Memory B cell (primary cell): ENCODE results near the gene PANK2.

ENCODE experiments used
- ATAC-seq: fragments of 150-1000 bp; cut with Tn5 transposase; 2 replicates; pipeline ENCODE4 v1.10.0; 2021; ENCODE audit warnings: low read depth, mild to moderate bottlenecking, moderate library complexity
- DNase-seq, 2 donors: peaks; one replicate each; pipeline ENCODE4 v3.0.0; 2022; ENCODE audit warnings: low spot score in 2 of 2
- H3K27ac Mint-ChIP-seq: one replicate; pipeline ENCODE4 v1.8.0; 2022; ENCODE audit warnings: mild to moderate bottlenecking, moderate library complexity, mixed read lengths
- H3K27me3 Mint-ChIP-seq: one replicate; pipeline ENCODE4 v1.8.0; 2022; ENCODE audit warnings: mixed read lengths
- H3K36me3 Mint-ChIP-seq: one replicate; pipeline ENCODE4 v1.8.0; 2022; ENCODE audit warnings: mild to moderate bottlenecking, mixed read lengths
- H3K4me1 Mint-ChIP-seq: one replicate; pipeline ENCODE4 v1.8.0; 2022; ENCODE audit warnings: mixed read lengths
- H3K4me3 Mint-ChIP-seq: one replicate; pipeline ENCODE4 v1.8.0; 2022; ENCODE audit warnings: mild to moderate bottlenecking, moderate library complexity, mixed read lengths
- H3K9me3 Mint-ChIP-seq: one replicate; pipeline ENCODE4 v1.8.0; 2022; ENCODE audit warnings: mixed read lengths

The PANK2 gene

GRCh38 chr20:3863317-3863716, 25.9 kb upstream of the PANK2 start:
- Mint-ChIP-seq H3K27ac (no peak overlapping the region), H3K27me3 (no peaks in the 10 kb centered on the region), H3K9me3 (no peaks in the 10 kb centered on the region), H3K36me3 (peaks cover 28% of the 10 kb centered on the region), H3K4me1 (peaks cover 9% of the 10 kb centered on the region), H3K4me3 (no peak overlapping the region)
- ATAC-seq (peak; percentile 31), DNase-seq (no peak)

GRCh38 chr20:3864518-3864917, 24.7 kb upstream of the PANK2 start:
- peaks cover 24% of the 10 kb centered on the region for H3K36me3 Mint-ChIP-seq
- no peak for ATAC-seq
- H3K9me3 Mint-ChIP-seq, result no peaks in the 10 kb centered on the region
- no peak overlapping the region for H3K27ac Mint-ChIP-seq
- H3K4me3 Mint-ChIP-seq, result no peak overlapping the region
- no peak for DNase-seq
- no peaks in the 10 kb centered on the region for H3K27me3 Mint-ChIP-seq
- peaks cover 9% of the 10 kb centered on the region for H3K4me1 Mint-ChIP-seq

- H3K4me3 Mint-ChIP-seq, result no peak overlapping the region
Observed at GRCh38 chr20:3865152-3865886, 23.9 kb upstream of the PANK2 start.

GRCh38 chr20:3865887-3866407, 23.2 kb upstream of the PANK2 start:
- H3K4me1 Mint-ChIP-seq, result peaks cover 9% of the 10 kb centered on the region
- no peaks in the 10 kb centered on the region for H3K9me3 Mint-ChIP-seq
- H3K4me3 Mint-ChIP-seq, result no peak overlapping the region
- no peak for ATAC-seq
- no peak overlapping the region for H3K27ac Mint-ChIP-seq
- DNase-seq, result no peak
- H3K27me3 Mint-ChIP-seq, result no peaks in the 10 kb centered on the region
- H3K36me3 Mint-ChIP-seq, result peaks cover 26% of the 10 kb centered on the region

More at GRCh38 chr20:3865152-3865886, 23.9 kb upstream of the PANK2 start:
- H3K9me3 Mint-ChIP-seq, result no peaks in the 10 kb centered on the region
- H3K27ac Mint-ChIP-seq, result no peak overlapping the region
- DNase-seq (no peak), ATAC-seq (no peak)
- H3K27me3 Mint-ChIP-seq, result no peaks in the 10 kb centered on the region
- H3K4me1 Mint-ChIP-seq, result peaks cover 9% of the 10 kb centered on the region
- peaks cover 24% of the 10 kb centered on the region for H3K36me3 Mint-ChIP-seq

- Mint-ChIP-seq H3K4me1 (peaks cover 8% of the 10 kb centered on the region), H3K9me3 (no peaks in the 10 kb centered on the region), H3K4me3 (no peak overlapping the region), H3K27ac (no peak overlapping the region), H3K27me3 (no peaks in the 10 kb centered on the region), H3K36me3 (peaks cover 25% of the 10 kb centered on the region)
- DNase-seq (no peak), ATAC-seq (no peak)
Observed at GRCh38 chr20:3866464-3866863, 22.7 kb upstream of the PANK2 start.

GRCh38 chr20:3867802-3868201, 21.4 kb upstream of the PANK2 start:
- ATAC-seq (no peak), DNase-seq (no peak)
- H3K4me1 Mint-ChIP-seq, result peaks cover 7% of the 10 kb centered on the region
- no peak overlapping the region for H3K4me3 Mint-ChIP-seq
- H3K9me3 Mint-ChIP-seq, result no peaks in the 10 kb centered on the region
- H3K27me3 Mint-ChIP-seq, result no peaks in the 10 kb centered on the region
- peaks cover 16% of the 10 kb centered on the region for H3K36me3 Mint-ChIP-seq
- H3K27ac Mint-ChIP-seq, result peak overlapping the region; percentile 17

- ATAC-seq, result no peak
- Mint-ChIP-seq H3K9me3 (no peaks in the 10 kb centered on the region), H3K27me3 (no peaks in the 10 kb centered on the region), H3K4me3 (no peak overlapping the region), H3K4me1 (peaks cover 10% of the 10 kb centered on the region), H3K36me3 (peaks cover 14% of the 10 kb centered on the region), H3K27ac (no peak overlapping the region)
- no peak for DNase-seq
Observed at GRCh38 chr20:3869839-3870634, 19.1 kb upstream of the PANK2 start.

- H3K4me1 Mint-ChIP-seq, result peaks cover 12% of the 10 kb centered on the region
- H3K36me3 Mint-ChIP-seq, result peaks cover 14% of the 10 kb centered on the region
- no peak overlapping the region for H3K4me3 Mint-ChIP-seq
- DNase-seq, result no peak
- ATAC-seq, result no peak
- no peaks in the 10 kb centered on the region for H3K9me3 Mint-ChIP-seq
- no peaks in the 10 kb centered on the region for H3K27me3 Mint-ChIP-seq
- no peak overlapping the region for H3K27ac Mint-ChIP-seq
Observed at GRCh38 chr20:3871550-3872265, 17.5 kb upstream of the PANK2 start.

GRCh38 chr20:3873507-3873906, 15.7 kb upstream of the PANK2 start:
- Mint-ChIP-seq H3K27me3 (no peaks in the 10 kb centered on the region), H3K9me3 (no peaks in the 10 kb centered on the region), H3K27ac (no peak overlapping the region), H3K4me1 (peaks cover 12% of the 10 kb centered on the region), H3K4me3 (no peak overlapping the region), H3K36me3 (peaks cover 16% of the 10 kb centered on the region)
- no peak for DNase-seq
- ATAC-seq, result no peak

GRCh38 chr20:3874194-3874844, 14.9 kb upstream of the PANK2 start:
- no peaks in the 10 kb centered on the region for H3K27me3 Mint-ChIP-seq
- H3K27ac Mint-ChIP-seq, result no peak overlapping the region
- H3K36me3 Mint-ChIP-seq, result peaks cover 16% of the 10 kb centered on the region
- no peak for ATAC-seq
- H3K4me1 Mint-ChIP-seq, result peaks cover 12% of the 10 kb centered on the region
- no peak overlapping the region for H3K4me3 Mint-ChIP-seq
- H3K9me3 Mint-ChIP-seq, result no peaks in the 10 kb centered on the region
- DNase-seq, result no peak

GRCh38 chr20:3875378-3875974, 13.7 kb upstream of the PANK2 start:
- Mint-ChIP-seq H3K4me1 (peaks cover 12% of the 10 kb centered on the region), H3K9me3 (no peaks in the 10 kb centered on the region), H3K36me3 (peaks cover 16% of the 10 kb centered on the region), H3K27ac (peak overlapping the region; percentile 2), H3K27me3 (no peaks in the 10 kb centered on the region), H3K4me3 (no peak overlapping the region)
- ATAC-seq (no peak), DNase-seq (no peak)

- Mint-ChIP-seq H3K4me3 (no peak overlapping the region), H3K27ac (peak overlapping the region; percentile 2), H3K9me3 (no peaks in the 10 kb centered on the region), H3K4me1 (peaks cover 12% of the 10 kb centered on the region), H3K27me3 (no peaks in the 10 kb centered on the region), H3K36me3 (peaks cover 16% of the 10 kb centered on the region)
- ATAC-seq (no peak), DNase-seq (no peak)
Observed at GRCh38 chr20:3876000-3876399, 13.2 kb upstream of the PANK2 start.

GRCh38 chr20:3876676-3877075, 12.5 kb upstream of the PANK2 start:
- peaks cover 16% of the 10 kb centered on the region for H3K36me3 Mint-ChIP-seq
- no peak overlapping the region for H3K4me3 Mint-ChIP-seq
- DNase-seq (no peak), ATAC-seq (no peak)
- no peak overlapping the region for H3K27ac Mint-ChIP-seq
- no peaks in the 10 kb centered on the region for H3K9me3 Mint-ChIP-seq
- H3K27me3 Mint-ChIP-seq, result no peaks in the 10 kb centered on the region
- peaks cover 12% of the 10 kb centered on the region for H3K4me1 Mint-ChIP-seq
